ENCODE results near the gene ASB4. TPM values are rescaled to one million over a fixed set of nuclear protein-coding genes. Genes with fewer than 3 reads are reported as not detected.
A peak's percentile ranks its signal among the peaks of the same experiment; 100 is the strongest.

The ASB4 gene
- total and polyA plus RNA-seq, 8 donors: 0.16 to 1.9 (median 0.53) TPM

DNA sequence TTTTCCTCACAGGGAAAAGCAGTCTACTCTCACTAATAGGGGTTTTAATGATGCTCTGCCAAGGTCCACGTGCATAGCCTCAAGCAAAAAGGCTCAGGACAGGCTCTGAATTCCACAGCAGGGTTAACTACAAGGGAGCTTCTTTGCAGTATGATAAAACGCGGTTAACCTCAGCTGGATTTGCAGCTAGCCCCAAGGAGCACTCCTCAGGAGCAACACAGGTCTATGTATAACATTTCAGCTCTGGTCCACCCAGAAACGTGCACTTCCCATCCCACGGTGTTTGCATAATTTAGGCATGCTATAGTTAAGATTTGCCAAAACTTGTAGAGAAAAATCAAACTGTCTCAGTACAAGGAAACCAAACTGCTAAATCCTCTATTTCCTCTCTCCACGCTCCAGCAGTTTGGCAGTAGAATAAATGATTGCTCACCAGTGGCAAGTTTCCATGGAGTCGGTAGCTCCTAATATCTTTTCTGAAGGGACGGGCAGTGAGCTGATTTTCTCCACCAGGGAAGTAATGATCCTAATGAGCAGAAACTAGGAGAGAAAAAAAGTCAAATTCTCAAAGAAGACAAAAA is 13.1 kb upstream of the ASB4 start:
- Histone ChIP-seq H3K9me3 (no peaks in the 10 kb centered on the region), H3K4me1 (peaks cover 5 to 9% (median 9%) of the 10 kb centered on the region in 3 donors), H3K36me3 (no peaks in the 10 kb centered on the region), H3K27ac (no peak overlapping the region), H3K4me3 (no peak overlapping the region), H3K27me3 (no peaks in the 10 kb centered on the region)
- TF ChIP-seq, protein P1, sequence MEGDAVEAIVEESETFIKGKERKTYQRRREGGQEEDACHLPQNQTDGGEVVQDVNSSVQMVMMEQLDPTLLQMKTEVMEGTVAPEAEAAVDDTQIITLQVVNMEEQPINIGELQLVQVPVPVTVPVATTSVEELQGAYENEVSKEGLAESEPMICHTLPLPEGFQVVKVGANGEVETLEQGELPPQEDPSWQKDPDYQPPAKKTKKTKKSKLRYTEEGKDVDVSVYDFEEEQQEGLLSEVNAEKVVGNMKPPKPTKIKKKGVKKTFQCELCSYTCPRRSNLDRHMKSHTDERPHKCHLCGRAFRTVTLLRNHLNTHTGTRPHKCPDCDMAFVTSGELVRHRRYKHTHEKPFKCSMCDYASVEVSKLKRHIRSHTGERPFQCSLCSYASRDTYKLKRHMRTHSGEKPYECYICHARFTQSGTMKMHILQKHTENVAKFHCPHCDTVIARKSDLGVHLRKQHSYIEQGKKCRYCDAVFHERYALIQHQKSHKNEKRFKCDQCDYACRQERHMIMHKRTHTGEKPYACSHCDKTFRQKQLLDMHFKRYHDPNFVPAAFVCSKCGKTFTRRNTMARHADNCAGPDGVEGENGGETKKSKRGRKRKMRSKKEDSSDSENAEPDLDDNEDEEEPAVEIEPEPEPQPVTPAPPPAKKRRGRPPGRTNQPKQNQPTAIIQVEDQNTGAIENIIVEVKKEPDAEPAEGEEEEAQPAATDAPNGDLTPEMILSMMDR (IDR thresholded peaks at IDR 0.05): no peak
- intact Hi-C loops (cut with DNase I): no loop called here
- FAIRE-seq (no peak), DNase-seq (no peak), ATAC-seq (peak in 2 of 4 donors; percentile 24 to 29)
- 45 to 48% methylated on average over 8 of the region's 8 CpGs for WGBS, 2 donors

DNA sequence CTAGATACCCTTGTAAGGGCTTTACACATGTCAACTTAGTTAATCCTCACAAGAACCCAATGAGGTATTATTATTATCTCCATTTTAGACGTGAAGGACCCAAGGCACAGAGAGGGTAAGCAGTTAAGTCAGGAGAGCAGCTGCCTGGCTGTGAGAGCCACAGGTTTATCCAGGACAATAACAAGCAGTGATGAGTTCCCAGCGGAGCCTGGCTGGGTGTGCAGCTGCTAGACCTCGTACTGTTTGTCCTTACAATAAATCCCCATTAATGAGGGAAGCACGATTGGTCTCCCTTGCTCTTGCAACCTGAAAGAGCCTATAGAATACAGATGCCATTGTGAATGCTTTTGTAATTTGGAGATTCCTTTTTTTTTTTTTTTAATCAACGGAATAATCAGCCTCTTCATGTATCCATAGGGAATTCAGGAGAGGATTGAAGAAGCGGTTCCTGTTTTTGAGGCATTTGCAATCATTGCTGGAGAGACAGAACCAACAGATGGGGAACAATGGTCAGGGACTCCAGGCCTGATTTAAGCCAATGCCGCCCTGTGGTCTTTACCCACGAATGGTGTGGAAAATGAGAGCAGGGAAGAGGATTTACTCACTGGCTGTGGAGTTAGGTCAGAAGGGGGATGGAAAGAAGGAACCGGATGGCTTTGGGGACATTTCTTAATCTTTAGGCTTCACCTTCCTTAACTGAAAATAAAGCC is 12.3 kb upstream of the ASB4 start:
- Histone ChIP-seq H3K36me3 (no peaks in the 10 kb centered on the region), H3K4me3 (no peak overlapping the region), H3K9me3 (no peaks in the 10 kb centered on the region), H3K4me1 (peaks cover 5 to 9% (median 9%) of the 10 kb centered on the region in 3 donors), H3K27me3 (no peaks in the 10 kb centered on the region), H3K27ac (no peak overlapping the region)
- FAIRE-seq (no peak), ATAC-seq (no peak), DNase-seq (no peak)
- intact Hi-C loops (cut with DNase I): no loop called here
- TF ChIP-seq, protein P1 (IDR thresholded peaks at IDR 0.05): no peak
- WGBS, 2 donors: 79 to 82% methylated on average over 9 of the region's 9 CpGs

DNA sequence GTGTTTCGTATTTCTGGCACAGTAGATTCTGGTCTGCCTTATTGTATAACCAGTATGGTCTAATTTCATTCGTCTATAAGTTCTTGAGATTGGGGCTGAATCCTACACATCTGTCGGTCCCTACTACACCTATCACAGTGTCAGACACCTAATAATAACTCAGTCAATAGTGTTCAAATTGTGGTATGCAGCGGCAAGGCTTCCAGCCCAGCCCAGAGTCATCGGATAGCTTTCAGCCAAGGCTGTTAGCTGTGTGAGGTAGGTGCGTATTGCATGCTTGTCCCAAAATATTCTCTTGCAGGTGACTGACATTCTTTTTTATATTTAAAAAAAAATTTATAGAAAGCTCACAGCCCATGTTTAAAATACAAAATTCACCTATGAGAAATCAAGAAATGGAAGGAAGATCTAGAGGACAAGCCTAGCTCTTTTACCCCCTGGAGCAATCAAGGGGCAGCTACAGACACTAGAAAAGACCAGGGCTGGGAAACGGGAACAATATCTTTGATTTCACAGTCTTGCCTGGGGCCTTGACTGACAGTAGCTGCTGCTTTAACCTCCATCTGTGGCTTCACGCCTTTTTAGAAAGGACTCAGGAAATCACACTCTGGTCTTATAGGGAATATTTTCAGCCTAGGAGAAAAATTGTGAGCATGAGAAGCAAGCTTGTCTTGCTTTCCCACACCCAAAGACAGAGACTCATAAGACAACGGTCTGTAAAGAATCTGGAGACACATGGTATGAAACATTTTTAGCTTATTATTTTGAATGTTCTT is 9.5 kb upstream of the ASB4 start:
- H3K9me3 ChIP-seq: no peaks in the 10 kb centered on the region
- no peak overlapping the region for H3K4me3 ChIP-seq
- ATAC-seq: no peak
- no peaks in the 10 kb centered on the region for H3K27me3 ChIP-seq
- intact Hi-C loops (cut with DNase I): no loop called here
- no peak for FAIRE-seq
- DNase-seq: no peak
- TF ChIP-seq, protein P1 (IDR thresholded peaks at IDR 0.05): no peak
- H3K27ac ChIP-seq: no peak overlapping the region
- H3K36me3 ChIP-seq: no peaks in the 10 kb centered on the region
- H3K4me1 ChIP-seq: peaks cover 0 to 4% (median 0%) of the 10 kb centered on the region in 3 donors
- WGBS, 2 donors: 79 to 82% methylated on average over 9 of the region's 9 CpGs

DNA sequence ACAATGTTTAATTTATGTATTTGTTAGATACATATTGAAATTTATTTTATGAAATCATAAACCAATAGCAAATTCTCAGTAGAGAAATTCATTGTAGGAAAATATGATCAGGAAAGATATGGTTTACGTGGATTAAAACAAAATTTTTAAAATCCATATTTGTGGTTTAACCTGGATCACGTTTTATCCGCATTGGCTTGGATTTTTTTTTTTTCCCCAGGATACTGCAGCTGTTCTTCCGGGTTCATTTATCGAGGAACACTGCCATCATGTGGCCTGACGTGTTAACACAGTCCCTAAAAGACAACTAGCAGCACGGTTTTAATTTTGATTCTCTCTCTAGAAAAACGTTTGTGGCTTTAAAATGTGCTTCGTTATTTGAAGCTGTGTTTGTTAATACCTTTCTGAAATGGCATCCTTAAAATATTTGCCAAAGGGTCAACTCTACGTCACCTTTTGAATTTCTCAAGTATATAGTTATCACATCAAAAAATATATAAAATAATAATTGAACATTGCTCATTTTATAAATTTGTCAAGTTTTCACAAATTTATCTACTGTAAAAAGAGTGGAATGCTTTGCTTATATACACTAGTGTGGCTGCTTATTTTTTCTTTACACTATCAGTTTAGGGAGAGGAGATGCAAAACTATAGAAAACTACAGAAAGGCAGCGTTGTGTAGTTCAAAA is 8.7 kb upstream of the ASB4 start:
- H3K4me1 ChIP-seq: peaks cover 0 to 4% (median 0%) of the 10 kb centered on the region in 3 donors
- 9% methylated on average over 11 of the region's 11 CpGs for WGBS, 2 donors

More for the DNA sequence above, 8.7 kb upstream of the ASB4 start:
- peak; percentile 90 for FAIRE-seq
- DNase-seq: peak in 4 of 6 donors; percentile 49 to 71 (median 50)
- intact Hi-C loops (cut with DNase I): no loop called here
- H3K27ac ChIP-seq: no peak overlapping the region
- ATAC-seq: peak; percentile 85 to 91 (median 89)
- no peaks in the 10 kb centered on the region for H3K36me3 ChIP-seq
- H3K27me3 ChIP-seq: no peaks in the 10 kb centered on the region
- no peaks in the 10 kb centered on the region for H3K9me3 ChIP-seq
- H3K4me3 ChIP-seq: no peak overlapping the region
- TF ChIP-seq, protein P1 (IDR thresholded peaks at IDR 0.05): peak; percentile 43 to 79 (median 64)
